Stimulated activated CD4-positive, alpha-beta T cell treated with anti-CD3 and anti-CD28 coated beads, TNF-alpha, amount 100 ng/mL, for 1 hour (primary cell): ENCODE measurements around the gene ADIG.
"Not testable (repeated sequence)": the region's sequence is repeated elsewhere in the genome, so short reads cannot be mapped to it uniquely, and the experiment has no call there.

ENCODE experiments used
- DNase-seq, 3 donors: peaks; one replicate each; pipeline ENCODE4 v3.0.0-alpha.2; 2020; ENCODE audit warnings: low read depth in 3 of 3, low spot score in 1 of 3

ADIG gene

DNA sequence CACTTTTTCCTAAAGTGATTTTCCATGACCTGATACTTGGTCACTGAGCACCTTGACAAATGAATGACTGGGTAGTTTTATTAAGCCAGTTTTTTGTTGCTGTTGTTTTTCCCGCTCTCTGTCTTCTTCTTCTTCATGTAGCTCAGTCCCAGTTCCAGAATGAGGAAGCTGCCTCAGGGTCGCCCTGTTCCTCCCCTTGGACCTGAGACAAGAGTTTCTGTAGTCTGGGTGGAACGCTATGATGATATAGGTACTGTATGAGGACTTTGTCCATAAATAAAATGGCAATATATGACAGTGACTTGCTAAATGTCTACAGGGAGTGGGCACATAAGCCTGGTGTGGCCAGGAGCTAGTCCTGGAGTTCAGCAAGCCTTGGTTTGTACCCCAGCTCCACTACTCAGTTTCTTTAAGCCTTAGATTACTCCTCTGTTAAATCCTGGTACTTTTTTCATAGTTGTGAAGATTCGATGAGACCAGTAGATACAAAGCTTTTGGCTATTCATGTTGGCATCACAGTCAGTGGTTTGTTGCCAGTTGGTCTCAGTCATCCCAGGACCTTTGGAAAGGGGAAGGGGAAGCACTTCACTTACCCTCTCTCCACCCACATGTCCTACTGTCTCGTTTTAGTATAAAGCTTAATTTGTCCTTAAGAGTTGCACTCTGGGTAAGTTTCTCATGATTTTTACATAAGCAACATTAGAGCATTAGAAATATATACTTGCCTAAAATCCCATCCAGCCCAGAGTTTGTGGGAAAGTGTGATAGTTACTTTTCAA lies 11.1 kb upstream of the ADIG start:
- DNase-seq = no peak

DNA sequence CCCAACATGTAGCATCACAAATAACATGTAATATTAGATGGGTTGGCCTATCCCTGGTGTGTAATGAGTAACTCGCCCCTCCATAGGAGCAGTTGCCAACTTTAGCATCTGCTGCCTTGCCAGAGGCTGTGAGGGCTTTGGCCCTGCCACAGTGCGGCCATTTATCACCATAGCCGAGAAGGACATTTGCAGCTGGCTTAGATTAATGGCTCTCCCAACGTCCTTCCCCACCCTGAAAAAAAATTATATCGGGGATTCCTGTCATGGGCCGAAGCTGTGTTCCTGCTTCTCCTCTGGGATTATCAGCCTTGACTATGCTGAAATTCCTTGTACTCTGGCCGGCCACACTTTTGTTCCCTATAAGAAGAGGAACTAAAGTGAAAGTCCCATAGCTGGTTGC lies 7.6 kb upstream of the ADIG start:
- no peak for DNase-seq

DNA sequence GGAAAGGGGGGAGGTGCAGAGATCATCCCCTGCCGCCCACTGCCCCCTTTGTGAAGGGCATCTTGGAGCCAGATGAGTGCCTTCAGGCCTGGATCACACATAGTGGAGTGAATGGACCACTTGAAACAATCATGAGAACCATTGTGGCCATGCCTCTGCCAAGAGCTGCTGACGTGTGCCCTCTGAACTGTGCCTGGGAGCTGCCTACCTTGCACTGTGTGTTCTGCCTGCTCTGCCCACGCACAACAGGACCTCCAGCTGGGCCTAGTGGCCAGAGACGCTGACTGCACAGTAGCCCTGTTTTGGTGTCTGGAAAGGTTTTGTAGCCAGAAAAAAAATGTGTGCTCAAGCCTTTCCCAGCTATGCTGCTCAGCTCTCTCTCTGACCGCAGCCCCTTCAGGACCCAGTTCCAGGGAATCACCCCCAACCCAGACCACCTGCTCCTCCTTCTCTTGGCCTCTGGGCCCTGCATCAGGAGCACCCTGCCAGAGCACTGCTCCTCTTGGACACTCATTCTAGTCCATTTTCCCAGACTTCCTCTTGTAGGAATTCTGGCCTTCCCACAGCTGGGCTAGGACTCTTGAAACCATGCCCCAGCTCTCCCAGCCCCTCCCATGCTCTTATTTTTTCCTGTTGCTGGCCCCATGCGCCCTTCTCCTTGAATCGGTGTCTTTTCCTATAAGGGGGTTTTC lies 1.6 kb upstream of the ADIG start:
- DNase-seq = no peak

DNA sequence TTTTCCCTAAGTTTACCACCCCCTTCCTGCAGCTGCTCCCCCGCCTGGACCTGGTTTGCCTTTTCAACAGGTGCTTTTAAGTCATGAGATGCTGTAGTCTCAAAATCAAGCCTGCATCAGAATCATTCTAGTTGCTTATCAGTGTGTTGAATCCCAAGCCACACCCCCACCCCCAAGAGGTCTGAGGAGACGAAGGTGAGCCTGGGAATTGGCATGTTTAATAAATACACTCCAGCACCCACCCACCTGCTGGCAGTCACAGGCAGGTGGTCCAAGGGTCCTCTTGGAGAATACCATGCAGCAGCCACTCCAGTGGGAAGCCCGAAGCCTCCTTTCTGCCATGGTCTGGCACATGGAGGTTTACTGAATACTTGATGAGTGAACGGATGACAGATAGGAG lies 1.1 kb upstream of the ADIG start:
- no peak for DNase-seq

DNA sequence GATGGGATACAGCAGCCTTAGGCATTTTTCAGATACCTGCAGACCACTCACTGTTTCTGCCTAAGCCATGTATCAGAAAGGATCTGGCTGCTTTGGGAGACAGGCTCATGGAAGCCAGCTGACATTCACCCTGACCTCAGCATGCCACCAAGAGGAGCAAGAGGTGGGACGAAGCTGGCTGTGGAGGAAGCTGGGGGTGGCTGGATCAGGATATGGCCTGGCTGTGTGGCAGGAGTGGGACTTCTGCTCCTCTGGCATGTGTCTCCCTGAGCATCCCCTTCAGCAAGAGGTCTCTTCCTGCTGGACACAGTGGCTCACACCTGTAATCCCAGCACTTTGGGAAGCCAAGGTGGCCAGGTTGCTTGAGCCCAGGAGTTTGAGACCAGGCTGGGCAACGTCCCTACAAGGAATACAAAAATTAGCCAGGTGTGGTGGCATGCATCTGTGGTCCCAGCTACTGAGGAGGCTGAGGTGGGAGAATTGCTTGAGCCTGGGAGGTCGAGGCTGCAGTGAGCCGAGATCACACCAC lies 897 bp downstream of the ADIG start:
- DNase-seq = no peak

DNA sequence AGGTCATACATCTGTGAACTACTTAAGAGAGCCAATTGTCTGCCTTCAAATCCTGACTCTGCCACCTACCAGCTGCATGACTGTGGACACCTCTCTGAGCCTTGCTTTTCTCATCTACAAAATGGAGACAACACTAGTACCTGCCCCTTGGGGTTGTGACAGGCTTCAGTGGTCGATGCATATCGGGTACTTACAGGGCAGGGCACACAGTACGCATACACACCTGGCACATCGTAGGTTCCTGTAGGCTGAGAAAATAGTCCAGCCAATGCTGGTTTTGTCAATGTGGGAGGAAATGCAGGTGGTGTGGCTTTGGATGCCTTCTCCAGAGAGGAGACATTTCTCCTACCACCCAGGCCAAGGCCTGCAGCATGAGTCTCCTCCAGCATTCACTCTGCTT lies 2.3 kb downstream of the ADIG start:
- no peak for DNase-seq

DNA sequence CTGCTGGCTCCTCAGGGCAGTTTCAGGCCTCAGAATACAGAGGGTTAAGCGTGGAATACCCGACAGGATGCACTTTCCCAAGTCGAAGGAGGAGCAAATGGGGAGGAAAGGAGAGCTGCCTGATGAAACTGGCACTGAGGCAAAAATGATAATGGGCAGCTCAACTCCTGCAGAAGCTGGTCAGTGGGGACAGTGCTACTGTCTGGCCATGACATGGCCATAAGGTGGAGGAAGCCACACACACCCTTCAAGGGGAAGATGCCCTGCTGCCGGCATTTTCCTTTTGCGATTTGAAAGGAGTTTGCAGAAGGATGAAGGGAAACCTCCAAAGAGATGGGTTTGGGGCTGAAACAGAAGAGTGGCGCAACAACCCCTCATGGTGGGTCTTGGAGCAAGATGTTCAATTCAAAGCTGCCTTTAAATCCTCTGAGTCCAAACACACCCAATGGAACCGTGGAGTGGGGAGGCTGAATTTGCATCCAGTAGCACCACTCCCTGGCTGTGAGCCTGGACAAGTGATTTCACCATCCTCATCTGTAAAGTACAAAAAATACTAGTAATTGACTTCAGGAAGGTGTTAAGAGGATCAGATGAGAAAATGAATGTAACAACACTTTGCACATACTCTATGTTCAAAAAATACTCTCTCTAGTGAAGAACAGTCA lies 3.2 kb downstream of the ADIG start:
- DNase-seq = no peak

DNA sequence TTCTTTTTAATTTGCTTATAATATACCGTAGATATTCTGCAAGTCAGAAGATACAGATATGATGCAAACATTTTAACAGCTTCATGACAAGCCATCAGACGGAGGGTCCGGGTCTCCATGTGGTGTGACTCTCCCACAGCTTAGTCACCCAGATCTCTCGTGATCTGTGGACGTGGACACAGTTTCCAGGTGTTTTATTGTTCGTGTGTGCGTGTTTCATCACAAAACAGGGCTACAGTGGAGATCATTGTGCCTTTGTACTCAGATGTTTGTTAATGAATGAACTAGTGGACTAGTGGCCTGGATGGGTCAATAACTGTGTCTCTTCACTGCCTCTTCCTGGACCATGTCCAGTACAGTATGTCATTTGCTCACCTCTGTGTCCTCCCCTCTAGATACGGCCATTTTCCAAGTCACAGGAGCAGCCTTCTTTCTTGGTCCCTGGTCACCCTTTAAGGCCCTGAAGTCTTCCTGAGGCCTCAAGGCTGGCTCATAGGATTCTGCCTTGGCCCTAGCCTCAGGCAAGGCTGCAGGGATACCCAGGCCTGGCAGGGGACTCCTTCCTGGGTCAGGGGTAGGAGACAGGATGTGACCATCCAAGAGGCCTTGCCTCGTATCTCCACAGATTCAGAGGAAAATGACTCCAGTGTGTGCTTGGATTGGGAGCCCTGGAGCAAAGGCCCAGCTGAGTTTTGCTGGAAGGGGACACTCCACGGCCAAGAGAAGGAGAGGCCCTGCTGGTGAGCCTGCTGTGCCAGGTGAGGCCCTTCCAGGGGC lies 4.6 kb downstream of the ADIG start:
- no peak for DNase-seq

DNA sequence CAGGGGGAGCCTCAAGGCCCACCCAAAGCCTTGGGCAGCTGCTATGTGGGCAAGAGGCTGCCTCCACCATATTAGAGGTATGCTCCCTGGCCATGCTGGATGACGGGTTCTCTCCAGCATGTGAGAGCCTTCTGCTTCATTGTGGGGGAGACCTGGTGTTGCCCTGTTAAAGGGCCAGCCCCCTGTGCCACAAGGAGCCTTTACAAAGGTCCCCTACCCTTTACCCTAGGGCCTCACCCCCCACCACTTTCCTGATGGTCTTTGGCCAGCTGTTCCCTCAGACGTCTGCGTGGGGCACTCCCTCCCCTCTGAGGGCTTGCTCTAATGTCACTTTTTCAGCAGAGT lies 5.2 kb downstream of the ADIG start:
- DNase-seq = no peak

DNA sequence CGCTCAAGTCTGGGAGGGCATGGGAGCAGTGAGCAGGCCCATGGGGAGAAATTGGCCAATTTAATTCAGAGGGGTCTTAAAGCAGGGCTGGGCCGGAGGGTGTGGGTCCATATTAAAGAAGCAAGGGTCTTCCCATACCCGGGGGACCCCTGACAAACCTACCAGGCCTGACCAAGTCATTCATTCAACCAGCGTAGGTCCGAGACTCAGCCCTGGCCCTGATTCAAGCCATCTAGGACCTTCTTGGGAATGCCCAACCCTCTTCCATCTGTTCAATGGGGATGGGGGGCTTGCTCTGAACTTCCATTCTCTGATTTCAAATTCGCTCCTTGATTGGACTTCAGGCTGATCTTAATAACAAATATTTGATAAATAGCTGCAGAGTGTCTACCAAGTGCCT lies 7.3 kb downstream of the ADIG start:
- no peak for DNase-seq

DNA sequence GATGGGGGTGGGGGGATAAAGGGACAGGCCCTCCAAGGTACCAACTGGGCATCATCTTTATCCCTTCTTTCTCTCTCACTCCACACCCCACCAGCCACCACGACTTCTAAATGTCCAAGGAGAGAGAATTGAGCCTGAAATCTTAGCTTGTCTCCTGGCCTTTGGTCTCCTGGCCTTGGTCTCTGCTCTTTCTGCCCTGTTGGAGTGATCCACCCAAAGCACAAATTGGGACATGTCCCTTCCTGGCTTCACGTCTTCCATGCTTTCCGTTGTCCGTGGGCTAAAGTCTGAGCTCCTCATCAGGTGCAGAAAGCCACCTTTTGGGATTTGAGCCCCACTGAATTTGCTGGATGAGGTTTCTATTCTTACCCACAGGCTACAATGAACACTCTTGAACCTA lies 8.4 kb downstream of the ADIG start:
- DNase-seq = no peak

DNA sequence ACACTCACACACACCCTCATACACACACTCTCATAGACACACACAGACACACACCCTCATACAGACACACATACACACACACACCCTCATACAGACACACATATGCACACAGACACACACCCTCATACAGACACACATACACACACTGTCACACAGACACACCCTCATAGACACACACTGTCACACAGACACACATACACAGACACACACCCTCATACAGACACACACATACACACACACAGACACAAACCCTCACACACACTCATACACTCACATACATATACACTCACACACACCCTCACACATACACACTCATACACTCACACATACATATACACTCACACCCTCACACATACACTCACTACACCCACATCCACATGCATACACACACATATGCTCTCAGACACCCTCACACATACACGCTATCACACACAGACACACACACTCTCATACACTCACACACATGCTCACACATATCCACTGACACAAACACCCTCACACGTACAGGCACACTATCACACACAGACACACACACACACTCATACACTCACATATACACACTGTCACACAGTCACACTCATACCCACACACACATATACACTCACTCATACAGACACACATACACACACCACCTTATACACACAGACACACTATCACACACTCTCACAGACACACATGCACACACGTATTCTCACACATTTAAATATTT lies 9.1 kb downstream of the ADIG start:
- no peak for DNase-seq

DNA sequence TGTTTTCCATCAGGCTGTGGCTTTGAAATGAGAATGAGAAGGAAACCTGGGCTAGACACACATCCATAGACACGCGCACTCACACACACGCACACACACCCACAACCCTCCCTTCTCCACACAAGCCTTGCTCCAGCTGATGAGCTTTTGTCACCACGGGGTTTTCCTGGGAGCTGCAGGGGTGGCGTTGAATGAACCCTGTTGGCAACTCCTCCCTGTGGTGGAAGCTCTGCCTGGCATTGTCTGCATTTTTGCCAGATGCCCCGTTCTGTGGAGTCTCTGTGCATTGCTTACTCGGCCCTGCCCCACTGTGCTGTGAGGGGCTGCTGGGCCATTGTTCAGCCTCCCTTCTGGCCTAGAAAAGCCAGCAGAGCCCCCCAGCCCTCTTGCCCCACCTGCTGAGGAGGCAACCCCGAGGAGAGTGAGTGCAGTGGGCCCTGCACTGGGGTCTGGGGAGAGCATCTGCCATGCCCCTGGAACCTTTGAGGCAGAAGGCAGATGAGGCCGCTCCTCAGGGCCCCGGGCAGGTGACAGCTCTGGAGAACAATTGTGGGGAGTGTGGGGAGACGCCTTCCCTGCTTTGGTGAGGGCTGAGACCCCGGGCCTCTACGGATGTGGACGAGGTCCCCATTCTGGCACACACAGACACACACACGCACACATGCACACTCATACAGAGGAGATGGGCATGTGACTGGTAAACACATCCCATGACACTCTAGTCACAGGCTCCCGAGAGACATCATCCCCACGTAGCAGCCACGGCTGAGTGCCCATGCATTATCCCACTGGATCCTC lies 9.9 kb downstream of the ADIG start:
- no peak for DNase-seq

DNA sequence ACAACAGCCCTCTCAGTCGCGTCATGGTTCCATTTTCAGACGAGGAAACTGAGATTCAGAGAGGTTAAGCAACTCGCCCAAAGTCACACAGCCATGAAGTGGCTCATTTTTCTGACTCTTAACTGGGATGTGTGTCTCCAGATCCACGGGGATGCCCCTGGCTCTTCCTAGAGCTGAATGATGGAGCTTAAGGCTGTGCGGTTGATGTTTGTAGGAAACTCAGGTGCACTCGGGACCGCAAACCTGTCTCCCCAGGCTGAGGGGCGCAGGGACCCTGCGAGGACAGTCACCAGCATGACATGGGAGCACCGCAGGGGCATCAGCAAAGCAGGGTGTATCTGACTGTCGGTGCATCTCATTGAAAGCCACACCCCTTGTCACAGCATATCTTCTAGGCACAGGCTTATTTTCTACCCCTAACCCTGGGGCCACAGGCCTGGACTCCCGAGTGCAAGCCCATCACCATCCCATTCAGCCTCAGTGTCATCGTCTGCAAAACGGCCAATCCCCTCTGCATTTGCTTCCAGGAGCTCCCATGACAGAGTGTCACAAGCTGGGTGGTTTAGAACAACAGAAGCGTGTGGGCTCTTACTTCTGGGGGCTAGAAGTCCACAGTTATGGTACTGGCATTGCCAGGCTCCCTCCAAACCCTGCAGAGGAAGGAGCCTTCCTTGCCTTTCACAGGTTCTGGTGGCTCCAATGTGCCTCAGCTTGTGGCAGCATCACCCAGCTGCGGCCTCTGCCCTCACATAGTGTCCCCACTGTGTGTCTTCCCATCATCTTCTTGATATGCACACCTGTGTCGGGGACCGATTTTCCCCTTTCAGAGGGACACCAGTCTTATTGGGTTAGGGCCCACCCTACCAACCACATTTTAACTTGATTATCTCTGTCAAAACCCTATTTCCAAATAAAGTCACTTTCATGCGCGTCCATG lies 10.7 kb downstream of the ADIG start:
- DNase-seq = no peak

DNA sequence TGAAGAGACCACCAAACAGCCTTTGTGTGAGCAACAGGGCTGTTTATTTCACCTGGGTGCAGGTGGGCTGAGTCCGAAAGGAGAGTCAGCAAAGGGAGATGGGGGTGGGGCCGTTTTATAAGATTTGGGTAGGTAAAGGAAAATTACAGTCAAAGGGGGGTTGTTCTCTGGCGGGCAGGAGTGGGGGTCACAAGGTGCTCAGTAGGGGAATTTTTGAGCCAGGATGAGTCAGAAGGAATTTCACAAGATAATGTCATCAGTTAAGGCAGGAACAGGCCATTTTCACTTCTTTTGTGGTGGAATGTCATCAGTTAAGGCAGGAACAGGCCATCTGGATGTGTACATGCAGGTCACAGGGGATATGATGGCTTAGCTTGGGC lies 11.4 kb downstream of the ADIG start:
- DNase-seq = not testable (repeated sequence)

DNA sequence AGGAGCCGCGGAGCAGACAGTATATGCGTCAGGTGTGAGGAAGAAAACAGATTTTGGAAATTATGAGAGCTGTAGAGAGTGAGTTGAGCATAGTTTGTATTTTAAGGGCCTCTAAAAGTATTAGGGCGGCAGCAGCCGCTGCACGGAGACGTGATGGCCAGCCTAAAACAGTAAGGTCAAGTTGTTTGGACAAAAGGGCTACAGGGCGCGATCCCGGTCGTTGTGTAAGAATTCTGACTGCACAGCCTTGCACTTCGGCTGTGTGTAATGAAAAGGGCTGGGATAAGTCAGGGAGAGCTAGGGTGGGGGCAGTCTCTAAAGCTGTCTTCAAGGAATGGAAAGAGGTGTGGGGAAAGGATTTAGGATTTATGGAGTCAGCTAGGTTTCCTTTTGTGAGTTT lies 13.3 kb downstream of the ADIG start:
- not testable (repeated sequence) for DNase-seq

DNA sequence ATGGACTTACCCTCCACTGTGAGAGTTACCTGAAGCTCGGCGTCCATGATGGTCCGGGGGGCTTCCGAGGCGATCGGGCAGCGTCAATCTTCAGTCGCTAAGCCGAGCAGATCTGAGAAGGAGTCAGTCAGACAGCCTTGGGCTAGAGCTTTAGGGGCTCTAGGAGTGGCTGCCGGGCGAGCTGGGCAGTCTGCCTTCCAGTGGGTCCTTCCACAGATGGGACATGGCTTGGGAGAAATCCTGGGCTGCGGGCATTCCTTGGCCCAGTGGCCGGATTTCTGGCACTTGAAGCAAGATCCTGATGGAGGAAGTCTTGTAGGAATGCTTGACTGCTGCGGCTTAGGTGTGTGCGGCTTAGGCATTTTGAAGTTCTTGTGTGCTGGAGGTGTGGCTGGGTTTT lies 14.9 kb downstream of the ADIG start:
- not testable (repeated sequence) for DNase-seq

DNA sequence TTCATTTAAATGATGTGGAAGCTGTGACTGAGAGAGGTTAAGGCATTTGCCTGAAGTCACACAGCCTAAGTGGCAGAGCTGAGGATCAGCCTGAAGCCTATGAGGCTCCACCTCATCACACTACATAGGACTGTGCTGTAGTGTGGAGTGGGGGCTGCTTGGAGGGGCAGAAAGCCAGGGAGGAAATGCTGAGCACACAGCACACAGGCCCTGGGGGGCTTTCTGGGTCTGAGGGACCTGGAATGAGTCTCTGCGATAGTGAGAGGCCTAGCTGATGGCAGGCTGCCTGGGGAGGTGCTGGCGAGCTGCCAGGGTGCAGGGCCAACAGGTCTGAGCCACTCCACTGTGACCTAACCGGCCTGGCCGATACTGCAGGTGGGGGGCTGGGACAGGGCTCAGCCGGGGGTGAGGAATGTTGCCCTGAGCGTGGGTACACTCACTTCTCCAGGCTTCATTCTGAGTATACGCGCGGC lies 18.4 kb downstream of the ADIG start:
- DNase-seq = no peak

DNA sequence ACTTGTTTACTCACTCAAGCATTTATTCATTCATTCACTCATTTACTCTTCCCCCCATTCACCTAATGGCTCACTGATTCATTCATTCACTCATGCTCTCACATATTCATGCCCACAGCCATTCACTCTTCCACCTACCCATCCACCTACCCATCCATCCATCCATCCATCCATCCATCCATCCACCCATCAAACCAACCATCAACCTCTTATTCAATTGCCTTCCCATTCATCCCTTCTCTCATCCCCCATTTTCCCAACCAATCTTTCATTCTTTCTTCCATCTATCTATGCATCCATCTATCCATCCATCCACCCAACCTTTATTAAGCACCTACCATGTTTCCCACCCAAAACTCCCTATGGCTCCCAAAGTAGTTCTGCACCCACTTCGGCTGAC lies 19.1 kb downstream of the ADIG start:
- DNase-seq = no peak
